ENCODE measurements around the gene FOXI3.
"Not testable (repeated sequence)": the region's sequence is repeated elsewhere in the genome, so short reads cannot be mapped to it uniquely, and the experiment has no call there.

The FOXI3 gene

DNA sequence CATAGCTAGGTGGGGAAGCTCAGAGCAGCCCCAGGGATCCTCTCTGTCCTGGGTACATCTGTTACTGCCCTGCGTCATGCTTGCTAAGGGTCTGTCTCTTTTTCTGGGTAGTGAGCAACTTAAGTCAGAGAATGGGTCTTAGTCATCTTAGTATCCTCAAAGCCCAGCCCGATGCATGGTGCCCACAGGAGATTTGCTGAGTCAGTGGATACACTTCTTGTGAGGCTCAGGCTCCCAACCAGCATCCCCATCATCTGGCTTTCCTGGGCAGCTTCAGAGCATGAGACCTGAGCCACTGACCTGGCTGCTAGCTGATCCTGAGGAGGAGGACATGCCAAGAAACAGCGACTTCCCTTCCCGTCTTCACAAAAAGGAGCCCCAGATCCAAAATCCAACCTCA, 10.0 kb downstream of the FOXI3 start:
- DNase-seq (ENCODE audit: low read depth in 1 of 2, low spot score in 1 of 2): no peak

DNA sequence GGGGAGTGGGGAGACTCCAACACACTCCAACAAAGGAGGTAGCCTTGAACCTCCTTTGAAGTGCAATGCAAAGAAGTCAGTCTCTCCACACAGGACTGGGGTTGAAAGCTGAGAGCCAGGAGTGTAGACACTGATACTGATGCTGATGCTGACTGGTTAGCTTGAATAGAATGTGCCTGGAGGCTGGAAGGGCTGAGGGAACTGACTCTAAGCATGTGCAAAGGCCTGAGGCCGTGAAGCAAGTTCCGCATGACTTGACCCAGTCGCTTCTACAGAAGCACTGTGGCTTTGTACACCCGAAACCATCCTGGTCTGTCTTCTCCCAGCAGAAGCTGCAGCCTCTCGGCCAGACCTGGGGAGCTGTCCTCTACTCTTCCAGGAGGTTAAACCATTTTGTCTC, 10.4 kb downstream of the FOXI3 start:
- DNase-seq (ENCODE audit: low read depth in 1 of 2, low spot score in 1 of 2): no peak

DNA sequence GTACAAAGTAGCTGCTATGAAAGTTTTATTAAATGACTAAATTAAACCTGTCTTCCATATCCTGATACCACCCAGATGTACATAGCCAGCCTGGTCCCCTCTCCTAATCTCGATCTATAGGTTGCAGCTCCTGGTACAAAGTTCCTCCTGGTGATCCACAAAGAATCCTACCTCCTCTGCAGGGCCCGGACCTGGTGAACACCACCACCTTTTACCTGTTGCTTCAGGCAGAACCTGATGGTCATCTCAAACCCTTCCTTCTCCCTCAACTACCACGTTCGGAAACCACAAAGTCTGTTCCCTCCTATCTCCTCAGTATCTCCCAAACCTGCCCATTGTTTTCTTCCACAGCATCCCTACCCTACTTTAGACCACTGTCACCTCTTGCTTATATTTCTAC, 15.5 kb downstream of the FOXI3 start:
- no peak for DNase-seq (ENCODE audit: low read depth in 1 of 2, low spot score in 1 of 2)

DNA sequence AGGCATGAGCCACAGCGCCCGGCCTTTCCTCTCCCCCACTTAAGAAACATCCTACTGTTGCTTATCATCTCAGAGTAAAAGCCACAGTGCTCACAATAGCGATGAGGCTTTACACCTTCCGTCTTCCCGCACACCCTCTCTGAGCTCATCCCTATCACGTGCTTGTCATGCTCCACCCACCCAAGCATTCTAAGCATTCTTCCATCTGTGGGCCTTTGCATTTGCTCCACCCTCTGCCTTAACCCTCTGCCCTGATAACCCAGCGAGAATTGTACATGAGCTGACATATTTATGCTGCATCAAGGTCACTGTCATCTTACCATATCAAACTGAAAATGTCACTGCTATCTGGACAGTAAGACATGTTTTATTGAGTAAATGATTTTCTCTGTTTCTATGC, 22.6 kb downstream of the FOXI3 start:
- DNase-seq (ENCODE audit: low read depth in 1 of 2, low spot score in 1 of 2): no peak

DNA sequence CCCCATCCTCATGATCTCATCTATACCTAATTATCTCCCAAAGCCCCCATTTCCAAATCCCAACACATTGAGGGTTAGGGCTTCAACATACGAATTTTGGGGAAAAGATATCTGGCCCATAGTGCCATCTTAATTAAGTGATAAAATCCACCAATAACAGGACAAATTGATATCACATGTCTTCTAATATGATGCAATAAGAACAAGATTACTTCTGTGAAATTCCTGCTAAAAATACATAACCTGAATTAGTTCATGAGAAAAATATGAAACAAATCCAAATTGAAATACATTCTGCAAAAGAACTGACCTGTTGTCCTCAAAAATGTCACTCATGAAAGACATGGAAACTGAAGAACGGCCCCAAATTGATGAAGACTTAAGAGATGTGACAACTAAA, 28.8 kb downstream of the FOXI3 start:
- DNase-seq (ENCODE audit: low read depth in 1 of 2, low spot score in 1 of 2): no peak

DNA sequence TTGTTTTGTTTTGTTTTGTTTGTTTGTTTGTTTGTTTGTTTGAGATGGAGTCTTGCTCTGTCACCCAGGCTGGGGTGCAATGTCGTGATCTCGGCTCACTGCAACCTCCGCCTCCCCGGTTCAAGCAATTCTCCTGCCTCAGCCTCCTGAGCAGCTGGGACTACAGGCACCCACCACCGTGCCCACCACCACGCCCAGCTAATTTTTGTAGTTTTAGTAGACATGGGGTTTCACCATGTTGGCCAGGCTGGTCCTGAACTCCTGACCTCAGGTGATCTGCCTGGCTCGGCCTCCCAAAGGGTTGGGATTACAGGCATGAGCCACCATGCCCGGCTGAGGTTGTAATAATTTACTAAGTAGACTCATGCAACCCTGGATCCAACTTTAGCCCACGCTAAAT, 33.4 kb downstream of the FOXI3 start:
- not testable (repeated sequence) for DNase-seq (ENCODE audit: low read depth in 1 of 2, low spot score in 1 of 2)

DNA sequence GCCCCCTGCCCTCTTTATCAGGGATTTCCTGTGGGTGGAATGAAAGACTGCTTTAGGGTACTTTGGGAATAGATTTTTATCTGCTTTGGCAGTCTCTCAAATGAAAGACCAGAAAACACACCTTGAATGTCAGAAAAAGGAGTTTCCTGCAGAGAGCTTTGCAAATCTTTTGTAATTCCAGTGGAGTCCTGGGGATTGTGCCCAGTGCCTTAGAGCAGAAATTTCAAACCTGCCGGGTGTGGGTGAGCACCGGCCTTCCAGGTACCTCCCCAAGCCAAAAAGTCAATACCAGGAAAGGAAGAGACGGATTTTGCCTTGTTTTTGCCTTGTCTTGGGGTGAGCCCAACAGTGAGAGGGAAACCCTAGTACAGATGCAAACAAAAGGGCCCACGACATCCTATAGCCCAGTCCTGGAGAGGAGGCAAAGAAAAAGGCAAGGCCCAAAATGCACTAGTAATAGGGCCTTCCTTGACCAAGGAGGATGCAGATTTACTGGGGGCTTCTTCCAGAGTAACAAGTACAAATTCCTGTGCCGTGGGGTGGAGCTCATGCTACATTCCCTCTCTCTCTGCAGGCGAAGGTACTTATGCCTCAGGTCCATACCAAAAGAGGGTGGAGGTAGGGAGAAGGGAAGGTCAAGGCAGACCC, 36.4 kb downstream of the FOXI3 start:
- DNase-seq (ENCODE audit: low read depth in 1 of 2, low spot score in 1 of 2): no peak

DNA sequence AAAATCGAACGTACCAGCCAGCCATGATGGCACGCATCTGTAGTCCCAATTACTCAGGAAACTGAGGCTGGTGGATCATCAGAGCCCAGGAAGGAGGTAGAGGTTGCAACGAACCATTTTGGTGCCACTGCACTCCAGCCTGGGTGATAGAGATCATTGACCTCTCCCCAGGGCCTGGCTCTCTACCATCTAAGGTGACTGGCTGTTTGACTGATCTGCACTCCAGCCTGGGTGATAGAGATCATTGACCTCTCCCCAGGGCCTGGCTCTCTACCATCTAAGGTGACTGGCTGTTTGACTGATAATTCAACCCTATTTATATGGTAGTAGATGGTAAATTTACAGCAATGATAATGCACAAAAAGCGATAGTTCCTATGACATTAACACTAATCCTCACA, 43.6 kb downstream of the FOXI3 start:
- DNase-seq (ENCODE audit: low read depth in 1 of 2, low spot score in 1 of 2): not testable (repeated sequence)

DNA sequence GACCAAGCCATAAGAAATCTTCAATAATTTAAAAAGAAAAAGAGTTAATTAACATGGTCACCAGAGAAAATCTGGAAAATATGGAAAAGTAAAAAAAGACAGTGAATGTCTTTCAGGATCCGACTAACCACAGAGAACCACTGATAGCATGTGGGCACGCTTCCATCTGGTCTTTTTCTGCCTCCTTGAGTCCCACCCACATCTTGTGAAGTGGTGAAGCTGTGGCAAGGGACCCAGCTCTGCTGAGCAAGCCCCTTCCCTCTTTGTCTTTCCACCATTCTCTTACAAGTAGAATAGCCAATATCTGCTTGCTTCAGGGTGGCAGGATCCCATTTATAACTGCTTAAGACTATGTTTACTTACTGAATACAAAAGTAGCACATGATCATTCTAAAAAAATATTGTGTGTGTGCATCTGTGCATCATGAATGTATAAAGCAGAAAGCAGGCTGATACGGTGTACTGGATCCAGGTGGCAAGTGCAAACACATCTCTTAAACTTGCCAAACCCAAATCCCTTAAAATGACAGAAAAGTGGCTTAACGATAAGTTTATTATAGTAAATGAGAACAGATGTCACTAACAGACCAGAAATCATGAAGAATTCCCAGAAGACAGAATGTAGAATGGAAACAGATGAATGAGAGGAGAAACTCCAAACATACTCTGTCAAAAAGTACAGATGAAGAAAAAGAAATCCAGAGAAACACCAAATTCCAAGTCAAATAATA, 52.3 kb downstream of the FOXI3 start:
- no peak for DNase-seq (ENCODE audit: low read depth in 1 of 2, low spot score in 1 of 2)

DNA sequence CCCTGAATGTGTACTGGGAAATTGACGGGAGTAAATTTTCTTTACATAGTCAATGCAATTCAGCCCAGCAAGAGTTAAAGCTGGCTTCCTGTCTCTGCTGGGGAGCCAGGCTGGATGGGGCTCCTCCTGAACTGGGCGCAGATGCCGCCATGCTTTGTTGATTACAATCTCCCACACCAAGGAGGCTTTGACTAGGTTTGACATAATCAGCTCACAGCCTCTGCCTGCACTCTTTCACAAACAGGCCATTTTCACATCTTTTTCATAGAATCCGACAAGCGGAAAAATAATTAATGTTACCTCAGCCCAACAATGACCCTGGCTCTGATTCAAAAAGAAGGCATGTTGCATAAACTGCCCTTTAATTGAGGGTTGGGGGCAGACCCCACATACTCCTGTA, 54.3 kb downstream of the FOXI3 start:
- no peak for DNase-seq (ENCODE audit: low read depth in 1 of 2, low spot score in 1 of 2)

Measured in stimulated activated CD4-positive, alpha-beta T cell treated with anti-CD3 and anti-CD28 coated beads, Interleukin-15, amount 100 ng/mL, for 1 hour (primary cell).